Colonic mucosa (tissue), 4 donors: Measurements from ENCODE around the gene CNNM3. TPM values are rescaled to one million over a fixed set of nuclear protein-coding genes. Genes with fewer than 3 reads are reported as not detected.

Source experiments
- DNase-seq: peaks from one replicate; pipeline ENCODE4 v3.0.0-alpha.2; 2020
- H3K27ac ChIP-seq: fragments of 200-600 bp; one replicate; pipeline ENCODE4 v1.8.0; 2021
- H3K27me3 ChIP-seq: fragments of 200-600 bp; one replicate; pipeline ENCODE4 v1.8.0; 2021
- H3K36me3 ChIP-seq: fragments of 200-600 bp; one replicate; pipeline ENCODE4 v1.8.0; 2021
- H3K4me1 ChIP-seq: fragments of 200-600 bp; one replicate; pipeline ENCODE4 v1.8.0; 2021; ENCODE audit warnings: mild to moderate bottlenecking
- H3K4me3 ChIP-seq: fragments of 200-600 bp; one replicate; pipeline ENCODE4 v1.8.0; 2021
- H3K9ac ChIP-seq, 2 donors: one replicate each; pipeline ENCODE4 v1.7.0; 2013; ENCODE audit warnings: control low read depth in 2 of 2, low read depth in 2 of 2, low read length in 2 of 2
- H3K9me3 ChIP-seq: fragments of 200-600 bp; one replicate; pipeline ENCODE4 v1.8.0; 2021
- CTCF ChIP-seq: fragments of 200-600 bp; IDR thresholded peaks from one replicate; pipeline ENCODE4 v1.8.0; 2022; ENCODE audit warnings: antibody characterized with exemption, mild to moderate bottlenecking
- intact Hi-C: fragments of 100-400 bp; cut with DNase I; formaldehyde crosslinking; loops from one replicate; pipeline ENCODE4 v1.14.1; 2022
- total RNA-seq, 2 donors: library from RNA; stranded (reverse); fragmentation: NEBNext Ultra II Directional in 1 of 2; extraction: Animal tissue kit (Norgen Biotek cat#: 25700) in 1 of 2; gene quantifications; one replicate each; pipeline ENCODE4 v1.2.1, GENCODE V29; 2021
- donor health status: healthy.
- donor health status: DM: no; HTN: no; CAD: no.
- donor health status: DM: no; HTN: no; CAD: no.

CNNM3 gene
- total RNA-seq, 2 donors from 2014 or later: 24.4 to 33.0 TPM

- TF ChIP-seq CTCF: no peak
- H3K27me3 ChIP-seq: no peaks in the 10 kb centered on the region
- peaks cover 14% of the 10 kb centered on the region for H3K4me1 ChIP-seq
- H3K9me3 ChIP-seq: no peaks in the 10 kb centered on the region
- H3K27ac ChIP-seq: no peak overlapping the region
- intact Hi-C loops: no loop called here
- peaks cover 5% of the 10 kb centered on the region for H3K36me3 ChIP-seq
- no peak overlapping the region for H3K9ac ChIP-seq
- H3K4me3 ChIP-seq: no peak overlapping the region
- no peak for DNase-seq
These were observed 47.7 kb downstream of the CNNM3 start for GRCh38 chr2:96863575-96864342.

- Histone ChIP-seq H3K9ac (no peak overlapping the region), H3K9me3 (no peaks in the 10 kb centered on the region), H3K27me3 (no peaks in the 10 kb centered on the region), H3K4me1 (peaks cover 14% of the 10 kb centered on the region), H3K36me3 (peaks cover 5% of the 10 kb centered on the region), H3K4me3 (no peak overlapping the region), H3K27ac (no peak overlapping the region)
- DNase-seq: no peak
- intact Hi-C loops: no loop called here
- no peak for TF ChIP-seq CTCF
These were observed 48.4 kb downstream of the CNNM3 start for GRCh38 chr2:96864343-96865091.

GRCh38 chr2:96865654-96866053 lies 49.6 kb downstream of the CNNM3 start:
- H3K27me3 ChIP-seq: no peaks in the 10 kb centered on the region
- H3K4me1 ChIP-seq: peaks cover 14% of the 10 kb centered on the region
- DNase-seq: no peak
- TF ChIP-seq CTCF: no peak
- no peak overlapping the region for H3K27ac ChIP-seq
- H3K36me3 ChIP-seq: peaks cover 5% of the 10 kb centered on the region
- H3K9me3 ChIP-seq: no peaks in the 10 kb centered on the region
- intact Hi-C loops: no loop called here
- no peak overlapping the region for H3K4me3 ChIP-seq
- H3K9ac ChIP-seq: no peak overlapping the region

- Histone ChIP-seq H3K9me3 (no peaks in the 10 kb centered on the region), H3K4me1 (peaks cover 14% of the 10 kb centered on the region), H3K4me3 (no peak overlapping the region), H3K9ac (no peak overlapping the region), H3K36me3 (peaks cover 5% of the 10 kb centered on the region), H3K27me3 (no peaks in the 10 kb centered on the region), H3K27ac (no peak overlapping the region)
- intact Hi-C loops: no loop called here
- no peak for TF ChIP-seq CTCF
- DNase-seq: no peak
These were observed 50.1 kb downstream of the CNNM3 start for GRCh38 chr2:96866149-96866548.

DNA sequence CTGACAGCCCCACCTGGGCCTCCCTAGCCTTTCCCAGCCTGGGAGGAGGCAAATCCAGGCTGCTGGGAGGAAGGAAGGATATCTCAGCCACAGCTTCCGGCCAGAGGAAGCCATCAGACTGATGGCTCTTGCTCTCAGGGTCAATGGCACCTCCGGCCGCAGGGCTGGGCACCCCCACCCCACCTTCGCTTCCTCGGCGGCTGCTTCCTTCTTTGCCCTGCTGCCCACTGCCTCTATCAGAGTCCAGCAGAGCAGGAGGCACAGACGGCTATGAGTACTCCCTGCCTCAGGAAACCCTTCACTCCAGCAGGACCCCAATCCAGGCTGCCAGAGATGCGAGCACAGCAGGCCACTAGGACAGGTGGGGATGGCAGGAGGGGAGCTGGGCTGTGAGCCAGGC lies 50.5 kb downstream of the CNNM3 start:
- intact Hi-C loops: no loop called here
- no peak overlapping the region for H3K27ac ChIP-seq
- no peaks in the 10 kb centered on the region for H3K9me3 ChIP-seq
- H3K36me3 ChIP-seq: peaks cover 5% of the 10 kb centered on the region
- no peak overlapping the region for H3K4me3 ChIP-seq
- no peaks in the 10 kb centered on the region for H3K27me3 ChIP-seq
- no peak overlapping the region for H3K9ac ChIP-seq
- TF ChIP-seq CTCF: no peak
- H3K4me1 ChIP-seq: peaks cover 14% of the 10 kb centered on the region
- DNase-seq: no peak
